Measurements from ENCODE around the gene UBE4B. TPM values are rescaled to one million over a fixed set of nuclear protein-coding genes. Genes with fewer than 3 reads are reported as not detected.

UBE4B gene
- total and polyA plus RNA-seq, 2 of the 4 experiments (the other 2 are of a cell fraction) = 26.5 to 39.3 TPM

GRCh38 chr1:10143961-10144485 lies 111.3 kb downstream of the UBE4B start:
- TF ChIP-seq MXI1 (IDR thresholded peaks at IDR 0.05; ENCODE audit: borderline replicate concordance, low read depth, low read length) = no peak
- TF ChIP-seq NFE2L2 (IDR thresholded peaks at IDR 0.05; ENCODE audit: low read depth, low read length) = no peak
- no peak for TF ChIP-seq POLR2A (IDR thresholded peaks at IDR 0.05; ENCODE audit: low read depth, low read length)
- TF ChIP-seq BHLHE40 (IDR thresholded peaks at IDR 0.05; ENCODE audit: low read depth, low read length) = no peak
- TF ChIP-seq FOS (IDR thresholded peaks at IDR 0.05; ENCODE audit: low read depth, low read length) = no peak
- no peak for TF ChIP-seq SMC3 (IDR thresholded peaks at IDR 0.05; ENCODE audit: low read depth, low read length)
- TF ChIP-seq CTCF (conservative IDR thresholded peaks at IDR 0.05; ENCODE audit: low read depth, low read length) = no peak
- no peak for TF ChIP-seq MAZ (IDR thresholded peaks at IDR 0.05; ENCODE audit: borderline replicate concordance, low read depth, low read length)
- no peak for TF ChIP-seq USF2 (IDR thresholded peaks at IDR 0.05; ENCODE audit: low read depth, low read length)
- no peak for TF ChIP-seq RAD21 (IDR thresholded peaks at IDR 0.05; ENCODE audit: low read length)
- no peak for TF ChIP-seq MAFK (IDR thresholded peaks at IDR 0.05; ENCODE audit: low read depth, low read length)
- TF ChIP-seq, protein P1, sequence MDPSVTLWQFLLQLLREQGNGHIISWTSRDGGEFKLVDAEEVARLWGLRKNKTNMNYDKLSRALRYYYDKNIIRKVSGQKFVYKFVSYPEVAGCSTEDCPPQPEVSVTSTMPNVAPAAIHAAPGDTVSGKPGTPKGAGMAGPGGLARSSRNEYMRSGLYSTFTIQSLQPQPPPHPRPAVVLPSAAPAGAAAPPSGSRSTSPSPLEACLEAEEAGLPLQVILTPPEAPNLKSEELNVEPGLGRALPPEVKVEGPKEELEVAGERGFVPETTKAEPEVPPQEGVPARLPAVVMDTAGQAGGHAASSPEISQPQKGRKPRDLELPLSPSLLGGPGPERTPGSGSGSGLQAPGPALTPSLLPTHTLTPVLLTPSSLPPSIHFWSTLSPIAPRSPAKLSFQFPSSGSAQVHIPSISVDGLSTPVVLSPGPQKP (IDR thresholded peaks at IDR 0.05; ENCODE audit: borderline replicate concordance, low read depth, low read length) = no peak
- no peak for TF ChIP-seq CEBPB (IDR thresholded peaks at IDR 0.05; ENCODE audit: low read depth, low read length)
- no peak for TF ChIP-seq RFX5 (IDR thresholded peaks at IDR 0.05; ENCODE audit: low read depth, low read length)
- TF ChIP-seq CHD1 (IDR thresholded peaks at IDR 0.05; ENCODE audit: low read depth, low read length) = no peak
- no peak for TF ChIP-seq RCOR1 (IDR thresholded peaks at IDR 0.05; ENCODE audit: insufficient replicate concordance, low read length)
- H3K23ac ChIP-seq (ENCODE audit: low read depth, low read length) = no peak overlapping the region
- H3K4me2 ChIP-seq (ENCODE audit: low read depth, low read length) = no peak overlapping the region
- WGBS, 2 experiments (ENCODE audit: extremely low coverage in 2 of 2, insufficient read length in 1 of 2) = 100% methylated on average over 1 of the region's 7 CpGs; no CpG with 5 or more reads in 1 of the 2 experiments
- no peaks in the 10 kb centered on the region for H4K20me1 ChIP-seq (ENCODE audit: insufficient read depth, low read length)
- H3K18ac ChIP-seq (ENCODE audit: low read depth, low read length) = no peak overlapping the region
- H2BK20ac ChIP-seq (ENCODE audit: low read depth, low read length) = no peak overlapping the region
- no peak overlapping the region for H2BK5ac ChIP-seq (ENCODE audit: low read depth, low read length, poor library complexity, severe bottlenecking)
- no peak overlapping the region for H2BK15ac ChIP-seq (ENCODE audit: low read depth, low read length)
- peaks cover 23% of the 10 kb centered on the region for H3K36me3 ChIP-seq (ENCODE audit: control insufficient read depth, insufficient read depth, low read length)
- DNase-seq = no peak
- H3K4me3 ChIP-seq (ENCODE audit: insufficient read depth, low read depth, low read length) = no peak overlapping the region
- H3K27me3 ChIP-seq (ENCODE audit: control insufficient read depth, insufficient read depth, low read length) = no peaks in the 10 kb centered on the region
- BruUV-seq (replicated peaks) = no TSS peak
- no peak for ATAC-seq (ENCODE audit: low read depth)
- ChIA-PET POLR2A (ENCODE audit: unreplicated experiment) (no interaction called here), CTCF (no interaction called here)
- H3K4me1 ChIP-seq (ENCODE audit: control insufficient read depth, insufficient read depth, low read length) = no peaks in the 10 kb centered on the region
- no peak overlapping the region for H3K9ac ChIP-seq (ENCODE audit: low read depth, low read length)
- no peaks in the 10 kb centered on the region for H3K79me1 ChIP-seq (ENCODE audit: low read depth in 1 of 2, low read length in 2 of 2)
- no peak overlapping the region for H2AK5ac ChIP-seq (ENCODE audit: low read depth, low read length)
- no peak overlapping the region for H2BK120ac ChIP-seq (ENCODE audit: low read depth, low read length)
- no peak overlapping the region for H3K27ac ChIP-seq (ENCODE audit: insufficient read depth, low read length)
- dilution Hi-C loops (cut with HindIII; ENCODE audit: low sequenced_read_pairs, unreplicated experiment) = no loop called here
- H4K5ac ChIP-seq (ENCODE audit: low read depth, low read length) = no peak overlapping the region
- in situ Hi-C loops (cut with MboI; ENCODE audit: low sequenced_read_pairs) = loop anchor here (25.0 kb wide), 1 partner anchor 182 kb away; no protein-coding TSS in a partner anchor
- no peak overlapping the region for H4K91ac ChIP-seq (ENCODE audit: insufficient read depth, low read depth, low read length)
- intact Hi-C loops (cut with micrococcal nuclease) = no loop called here
- H2AFZ ChIP-seq (replicated peaks; ENCODE audit: low read length, poor library complexity) = no peak overlapping the region
- H3K4ac ChIP-seq (ENCODE audit: low read depth, low read length) = no peak overlapping the region
- H2AK9ac ChIP-seq (replicated peaks; ENCODE audit: low read depth, low read length, poor library complexity) = no peak overlapping the region
- H3K14ac ChIP-seq (replicated peaks; ENCODE audit: low read depth, low read length) = no peak overlapping the region
- H3K56ac ChIP-seq (ENCODE audit: extremely low read depth, insufficient read depth, low read length) = no peak overlapping the region
- H3K9me3 ChIP-seq (ENCODE audit: control insufficient read depth, insufficient read depth, low read length) = no peaks in the 10 kb centered on the region
- H4K8ac ChIP-seq (ENCODE audit: low read depth in 2 of 2, low read length in 2 of 2) = no peak overlapping the region
- H3K9me1 ChIP-seq (ENCODE audit: insufficient read depth, low read length) = no peaks in the 10 kb centered on the region
